ENCODE measurements around the gene BRSK2.
"Not testable (repeated sequence)": the region's sequence is repeated elsewhere in the genome, so short reads cannot be mapped to it uniquely, and the experiment has no call there.

DNA sequence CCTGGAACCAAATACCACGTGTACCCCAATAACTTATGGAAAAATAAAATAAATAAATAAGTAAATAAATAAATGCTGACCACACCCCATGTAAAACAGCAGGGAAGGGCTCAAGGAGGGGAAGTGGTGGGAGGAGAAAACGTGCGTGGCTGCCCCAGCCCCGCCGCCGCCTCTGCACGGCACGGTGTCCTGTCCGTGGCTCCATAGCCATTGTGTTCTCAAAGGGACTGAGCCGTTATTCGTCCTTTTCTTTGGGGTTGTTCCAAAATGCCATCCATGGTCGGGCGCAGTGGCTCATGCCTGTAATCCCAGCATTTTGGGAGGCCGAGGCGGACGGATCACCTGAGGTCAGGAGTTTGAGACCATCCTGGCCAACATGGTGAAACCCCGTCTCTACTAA is 30.8 kb upstream of the BRSK2 start:
- TF ChIP-seq EZH2 (IDR thresholded peaks at IDR 0.05; ENCODE audit: insufficient read depth, poor library complexity, severe bottlenecking); EZH2phosphoT487 (IDR thresholded peaks at IDR 0.05; ENCODE audit: insufficient read depth, low read depth): not testable (repeated sequence)

Data from GM23248 (cell line).